ENCODE results near the gene RNF144A. TPM values are rescaled to one million over a fixed set of nuclear protein-coding genes. Genes with fewer than 3 reads are reported as not detected.

RNF144A gene
- total and polyA plus RNA-seq, 9 donors = 10.4 to 47.7 (median 23.9) TPM

DNA sequence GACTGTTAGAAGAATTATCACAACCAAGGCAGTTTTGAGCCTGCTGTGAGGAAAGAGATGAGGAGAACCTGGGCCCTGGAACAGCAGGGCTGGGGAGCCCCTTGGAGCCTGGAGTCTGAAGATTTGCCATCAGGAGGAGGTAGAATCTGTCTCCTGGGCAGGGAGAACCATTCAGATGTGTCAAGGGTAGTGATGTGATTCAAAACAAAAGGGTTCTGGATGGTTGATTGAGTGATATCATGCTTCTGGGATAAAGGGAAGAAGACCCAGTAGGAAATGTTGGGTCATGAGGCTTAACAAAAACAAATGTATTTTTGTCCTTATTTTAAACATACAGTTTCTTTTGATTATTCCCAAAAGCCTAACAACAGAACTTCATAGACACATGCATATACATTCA lies 28.6 kb downstream of the RNF144A start:
- H3K27ac ChIP-seq = no peak overlapping the region

GRCh38 chr2:6946722-6947121 lies 29.5 kb downstream of the RNF144A start:
- no peak overlapping the region for H3K4me3 ChIP-seq
- H3K4me1 ChIP-seq (ENCODE audit: insufficient read depth) = peaks cover 2% of the 10 kb centered on the region
- WGBS, 3 donors = 89 to 98% (median 97%) methylated on average over 2 of the region's 2 CpGs
- no peaks in the 10 kb centered on the region for H3K9me3 ChIP-seq
- no peaks in the 10 kb centered on the region for H3K36me3 ChIP-seq
- TF ChIP-seq POLR2A (IDR thresholded peaks at IDR 0.05) (no peak), CTCF (IDR thresholded peaks at IDR 0.05) (no peak), EP300 (IDR thresholded peaks at IDR 0.05) (no peak)
- intact Hi-C loops (cut with DNase I) = no loop called here
- H3K27me3 ChIP-seq = no peaks in the 10 kb centered on the region
- H3K27ac ChIP-seq = no peak overlapping the region
- DNase-seq = no peak

More for the DNA sequence above, 28.6 kb downstream of the RNF144A start:
- TF ChIP-seq POLR2A (IDR thresholded peaks at IDR 0.05) (no peak), EP300 (IDR thresholded peaks at IDR 0.05) (no peak), CTCF (IDR thresholded peaks at IDR 0.05) (no peak)
- intact Hi-C loops (cut with DNase I) = no loop called here
- DNase-seq = no peak
- H3K27me3 ChIP-seq = no peaks in the 10 kb centered on the region
- no peak overlapping the region for H3K4me3 ChIP-seq
- H3K4me1 ChIP-seq (ENCODE audit: insufficient read depth) = peaks cover 2% of the 10 kb centered on the region
- H3K9me3 ChIP-seq = no peaks in the 10 kb centered on the region
- H3K36me3 ChIP-seq = no peaks in the 10 kb centered on the region

DNA sequence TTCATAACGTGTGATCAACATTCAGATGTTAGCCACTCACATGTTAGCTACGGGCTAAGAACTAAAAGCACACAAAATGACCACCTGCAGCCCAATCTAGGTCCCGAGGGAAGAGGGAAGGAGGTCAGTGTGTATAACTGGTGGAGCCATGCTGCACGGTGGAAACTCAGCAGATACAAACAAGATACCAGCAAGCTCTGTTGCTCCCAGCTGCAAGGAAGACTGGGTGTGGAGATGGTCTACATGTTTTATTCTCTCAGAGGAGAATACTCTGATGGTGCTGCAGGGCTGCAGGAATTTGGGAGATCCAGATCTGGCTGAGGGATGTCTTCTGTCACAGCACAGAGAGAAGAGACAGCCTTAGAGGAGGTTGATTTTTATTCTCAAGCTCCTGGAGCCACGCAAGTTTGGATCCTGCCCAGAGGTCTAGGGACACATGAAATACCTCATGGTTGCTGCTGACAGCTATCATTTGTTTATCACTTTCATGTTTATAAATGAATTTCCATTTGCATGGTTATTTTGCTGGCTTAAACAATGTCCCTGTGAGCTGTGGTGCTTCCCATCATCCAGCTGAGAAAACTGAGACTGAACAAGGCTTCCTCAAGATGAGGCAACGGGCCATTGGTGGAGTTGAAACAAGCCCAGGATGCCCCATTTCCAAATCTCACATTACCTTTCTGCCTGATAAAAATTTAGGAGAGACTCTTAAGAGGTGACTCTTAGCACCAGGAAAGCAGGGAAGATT lies 30.9 kb downstream of the RNF144A start:
- no peak for DNase-seq
- no peaks in the 10 kb centered on the region for H3K9me3 ChIP-seq
- no peak overlapping the region for H3K27ac ChIP-seq
- H3K4me1 ChIP-seq (ENCODE audit: insufficient read depth) = peaks cover 2% of the 10 kb centered on the region
- no peak for TF ChIP-seq EP300 (IDR thresholded peaks at IDR 0.05)
- TF ChIP-seq CTCF (IDR thresholded peaks at IDR 0.05) = no peak
- TF ChIP-seq POLR2A (IDR thresholded peaks at IDR 0.05) = no peak
- H3K4me3 ChIP-seq = no peak overlapping the region
- H3K27me3 ChIP-seq = no peaks in the 10 kb centered on the region
- 89 to 91% (median 90%) methylated on average over 6 of the region's 6 CpGs for WGBS, 3 donors
- H3K36me3 ChIP-seq = no peaks in the 10 kb centered on the region
- intact Hi-C loops (cut with DNase I) = no loop called here

- TF ChIP-seq CTCF (IDR thresholded peaks at IDR 0.05) (no peak), EP300 (IDR thresholded peaks at IDR 0.05) (no peak), POLR2A (IDR thresholded peaks at IDR 0.05) (no peak)
- no peak for DNase-seq
- no peak overlapping the region for H3K27ac ChIP-seq
- no peak overlapping the region for H3K4me3 ChIP-seq
- no peaks in the 10 kb centered on the region for H3K9me3 ChIP-seq
- peaks cover 2% of the 10 kb centered on the region for H3K4me1 ChIP-seq (ENCODE audit: insufficient read depth)
- intact Hi-C loops (cut with DNase I) = no loop called here
- no peaks in the 10 kb centered on the region for H3K36me3 ChIP-seq
- H3K27me3 ChIP-seq = no peaks in the 10 kb centered on the region
- WGBS, 3 donors = 92 to 95% (median 94%) methylated on average over 6 of the region's 6 CpGs
Measured at GRCh38 chr2:6948677-6949351, 31.6 kb downstream of the RNF144A start.

Measured in ovary (tissue), 9 donors.